Nephron (organoid): Measurements from ENCODE around the gene TRAPPC5.

Experiments used
- H3K27ac Mint-ChIP-seq, 3 experiments: 2 replicates each; pipeline ENCODE4 v1.8.0; 2020; ENCODE audit warnings: mixed read lengths in 3 of 3, mild to moderate bottlenecking in 2 of 3, moderate library complexity in 1 of 3
- H3K27me3 Mint-ChIP-seq: 2 replicates; pipeline ENCODE4 v1.8.0; 2021; ENCODE audit warnings: low read depth, mild to moderate bottlenecking, moderate library complexity, mixed read lengths
- H3K36me3 Mint-ChIP-seq: 2 replicates; pipeline ENCODE4 v1.8.0; 2020; ENCODE audit warnings: low read depth, mixed read lengths
- H3K4me1 Mint-ChIP-seq: 2 replicates; pipeline ENCODE4 v1.8.0; 2020; ENCODE audit warnings: mixed read lengths
- H3K4me3 Mint-ChIP-seq, 3 experiments: 2 replicates each; pipeline ENCODE4 v1.8.0; 2020; ENCODE audit warnings: mild to moderate bottlenecking in 3 of 3, mixed read lengths in 3 of 3, moderate library complexity in 2 of 3
- H3K9me3 Mint-ChIP-seq: 2 replicates; pipeline ENCODE4 v1.8.0; 2020; ENCODE audit warnings: mixed read lengths
- TF ChIP-seq, protein P1 (sequence below), 3 experiments: fragments of 200-600 bp; sonication (generic); IDR thresholded peaks; one replicate each; pipeline ENCODE4 v1.5.0; 2021; ENCODE audit warnings: antibody characterized with exemption in 3 of 3; ENCODE audit not compliant: unreplicated experiment in 3 of 3

Gene TRAPPC5

DNA sequence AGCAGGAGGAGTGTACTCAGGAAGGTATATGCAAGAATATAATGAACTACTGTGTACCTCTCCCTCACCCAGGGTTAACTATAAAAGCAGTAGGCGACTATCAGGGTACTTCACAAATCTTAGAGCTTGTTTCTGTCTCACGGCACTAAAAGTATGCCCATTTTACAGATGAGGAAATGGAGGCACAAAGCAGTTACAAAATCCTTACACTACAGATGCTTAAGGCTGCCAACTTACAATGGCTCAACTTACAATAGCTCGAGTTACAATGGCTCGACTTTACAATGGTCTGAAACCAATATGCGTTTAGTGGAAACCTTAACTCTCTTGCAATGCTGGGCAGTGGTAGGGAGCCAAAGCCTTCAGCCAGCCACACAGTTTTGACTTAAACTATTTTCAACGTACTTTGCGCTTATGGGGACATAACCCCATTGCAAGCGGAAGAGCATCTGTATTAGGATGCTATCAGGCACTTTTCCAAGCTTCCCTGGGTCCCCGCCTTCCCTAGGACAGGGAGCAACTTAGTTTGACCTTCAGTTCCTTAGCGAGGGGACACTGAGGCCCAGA is 17.2 kb downstream of the TRAPPC5 start:
- H3K27me3 Mint-ChIP-seq, result peaks cover 30% of the 10 kb centered on the region
- no peaks in the 10 kb centered on the region for H3K9me3 Mint-ChIP-seq
- no peaks in the 10 kb centered on the region for H3K4me1 Mint-ChIP-seq
- no peaks in the 10 kb centered on the region for H3K36me3 Mint-ChIP-seq
- H3K27ac Mint-ChIP-seq, result no peak overlapping the region
- H3K4me3 Mint-ChIP-seq, result no peak overlapping the region
- TF ChIP-seq, protein P1, sequence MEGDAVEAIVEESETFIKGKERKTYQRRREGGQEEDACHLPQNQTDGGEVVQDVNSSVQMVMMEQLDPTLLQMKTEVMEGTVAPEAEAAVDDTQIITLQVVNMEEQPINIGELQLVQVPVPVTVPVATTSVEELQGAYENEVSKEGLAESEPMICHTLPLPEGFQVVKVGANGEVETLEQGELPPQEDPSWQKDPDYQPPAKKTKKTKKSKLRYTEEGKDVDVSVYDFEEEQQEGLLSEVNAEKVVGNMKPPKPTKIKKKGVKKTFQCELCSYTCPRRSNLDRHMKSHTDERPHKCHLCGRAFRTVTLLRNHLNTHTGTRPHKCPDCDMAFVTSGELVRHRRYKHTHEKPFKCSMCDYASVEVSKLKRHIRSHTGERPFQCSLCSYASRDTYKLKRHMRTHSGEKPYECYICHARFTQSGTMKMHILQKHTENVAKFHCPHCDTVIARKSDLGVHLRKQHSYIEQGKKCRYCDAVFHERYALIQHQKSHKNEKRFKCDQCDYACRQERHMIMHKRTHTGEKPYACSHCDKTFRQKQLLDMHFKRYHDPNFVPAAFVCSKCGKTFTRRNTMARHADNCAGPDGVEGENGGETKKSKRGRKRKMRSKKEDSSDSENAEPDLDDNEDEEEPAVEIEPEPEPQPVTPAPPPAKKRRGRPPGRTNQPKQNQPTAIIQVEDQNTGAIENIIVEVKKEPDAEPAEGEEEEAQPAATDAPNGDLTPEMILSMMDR (IDR thresholded peaks at IDR 0.05; ENCODE audit: unreplicated experiment in 3 of 3), result no peak

DNA sequence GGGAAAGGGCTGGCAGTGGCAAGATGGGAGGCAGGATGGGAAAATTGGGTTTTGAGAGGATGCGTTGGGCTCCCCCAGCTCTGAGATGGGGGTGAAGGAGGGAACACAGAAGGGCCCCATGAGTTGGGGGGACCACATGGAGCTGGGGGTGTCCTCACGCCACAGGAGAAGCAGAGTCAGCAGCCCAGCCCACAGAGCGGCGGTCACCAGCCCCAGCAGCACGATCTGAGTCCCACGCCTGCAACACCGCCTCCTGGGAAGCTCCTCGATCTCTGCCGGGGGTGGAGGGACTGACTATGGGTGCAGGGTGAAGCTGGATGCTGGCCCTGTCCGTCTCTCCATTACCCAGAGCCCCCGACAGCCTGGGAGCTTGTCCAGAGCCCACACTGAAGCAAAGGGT is 17.9 kb downstream of the TRAPPC5 start:
- TF ChIP-seq, protein P1 (IDR thresholded peaks at IDR 0.05; ENCODE audit: unreplicated experiment in 3 of 3), result no peak
- no peak overlapping the region for H3K27ac Mint-ChIP-seq
- no peaks in the 10 kb centered on the region for H3K36me3 Mint-ChIP-seq
- H3K27me3 Mint-ChIP-seq, result peaks cover 30% of the 10 kb centered on the region
- H3K4me3 Mint-ChIP-seq, result no peak overlapping the region
- H3K9me3 Mint-ChIP-seq, result no peaks in the 10 kb centered on the region
- no peaks in the 10 kb centered on the region for H3K4me1 Mint-ChIP-seq

DNA sequence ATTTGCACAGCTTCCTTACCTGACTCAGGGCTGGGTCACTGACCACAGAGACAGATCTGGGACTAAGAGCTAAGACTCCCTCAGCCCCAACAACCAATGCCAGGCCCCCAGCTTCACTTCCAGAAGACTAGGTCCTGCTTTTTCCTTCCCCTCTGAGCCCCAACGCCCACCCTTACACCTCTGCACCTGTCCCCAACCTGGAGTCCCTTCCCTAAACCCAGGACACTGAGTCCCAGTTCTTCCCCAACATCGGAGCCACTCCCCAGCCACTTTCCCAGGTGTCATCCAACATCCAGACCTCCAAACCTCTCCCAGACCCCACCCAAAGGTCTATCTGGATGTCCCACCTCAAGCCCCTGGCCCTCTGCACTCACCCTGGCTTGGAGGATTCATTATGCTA is 18.4 kb downstream of the TRAPPC5 start:
- TF ChIP-seq, protein P1 (IDR thresholded peaks at IDR 0.05; ENCODE audit: unreplicated experiment in 3 of 3), result no peak
- Mint-ChIP-seq H3K27ac (no peak overlapping the region), H3K4me3 (no peak overlapping the region), H3K27me3 (peaks cover 34% of the 10 kb centered on the region), H3K4me1 (no peaks in the 10 kb centered on the region), H3K36me3 (no peaks in the 10 kb centered on the region), H3K9me3 (no peaks in the 10 kb centered on the region)

DNA sequence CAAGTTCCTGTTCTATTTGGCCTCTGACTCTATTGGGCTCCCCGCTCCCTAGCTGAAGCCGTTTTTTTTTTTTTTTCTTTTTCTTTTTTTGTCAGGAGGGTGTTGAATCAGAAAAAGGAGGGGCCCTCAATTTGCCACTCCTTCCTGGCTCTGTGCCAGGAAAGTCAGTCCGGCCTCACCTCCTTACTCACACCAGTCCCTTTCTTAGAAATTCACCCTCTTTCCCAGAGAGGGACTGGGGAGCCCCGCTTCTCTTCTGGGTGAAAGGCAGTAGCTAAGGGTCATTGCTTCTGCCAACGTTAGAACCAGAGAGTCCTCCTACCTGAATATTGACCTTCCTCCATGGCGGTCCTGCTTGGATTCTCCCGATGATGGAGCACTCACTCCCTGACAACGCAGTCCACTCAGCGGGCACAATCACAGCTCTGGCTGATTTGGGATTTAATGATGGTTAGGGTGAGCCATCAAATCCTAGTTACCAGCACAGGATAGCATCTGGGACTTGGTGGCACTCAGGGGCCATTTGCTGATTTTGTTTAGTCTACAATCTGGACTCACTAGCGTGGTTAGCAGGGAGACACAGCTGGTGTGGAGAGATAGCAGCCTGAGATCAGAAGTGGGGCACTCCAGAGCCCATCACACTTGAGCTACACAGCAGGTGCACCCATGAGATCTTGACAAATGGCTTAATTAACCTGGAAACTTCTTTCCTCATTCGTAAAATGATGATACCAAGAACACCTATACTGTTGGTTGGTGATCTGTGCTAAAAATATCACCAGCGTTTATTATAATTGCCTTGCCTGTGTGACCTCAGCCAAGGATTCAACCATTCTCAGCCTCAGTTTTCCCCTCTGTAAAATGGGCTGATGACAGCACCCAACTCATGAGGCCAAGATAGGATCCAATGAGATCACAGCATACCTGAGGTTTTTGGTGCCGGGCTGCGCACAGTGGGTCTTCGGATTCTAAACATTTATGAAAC is 19.1 kb downstream of the TRAPPC5 start:
- no peaks in the 10 kb centered on the region for H3K9me3 Mint-ChIP-seq
- H3K27ac Mint-ChIP-seq, result no peak overlapping the region
- TF ChIP-seq, protein P1 (IDR thresholded peaks at IDR 0.05; ENCODE audit: unreplicated experiment in 3 of 3), result no peak
- no peaks in the 10 kb centered on the region for H3K4me1 Mint-ChIP-seq
- no peak overlapping the region for H3K4me3 Mint-ChIP-seq
- H3K36me3 Mint-ChIP-seq, result no peaks in the 10 kb centered on the region
- peaks cover 35% of the 10 kb centered on the region for H3K27me3 Mint-ChIP-seq

DNA sequence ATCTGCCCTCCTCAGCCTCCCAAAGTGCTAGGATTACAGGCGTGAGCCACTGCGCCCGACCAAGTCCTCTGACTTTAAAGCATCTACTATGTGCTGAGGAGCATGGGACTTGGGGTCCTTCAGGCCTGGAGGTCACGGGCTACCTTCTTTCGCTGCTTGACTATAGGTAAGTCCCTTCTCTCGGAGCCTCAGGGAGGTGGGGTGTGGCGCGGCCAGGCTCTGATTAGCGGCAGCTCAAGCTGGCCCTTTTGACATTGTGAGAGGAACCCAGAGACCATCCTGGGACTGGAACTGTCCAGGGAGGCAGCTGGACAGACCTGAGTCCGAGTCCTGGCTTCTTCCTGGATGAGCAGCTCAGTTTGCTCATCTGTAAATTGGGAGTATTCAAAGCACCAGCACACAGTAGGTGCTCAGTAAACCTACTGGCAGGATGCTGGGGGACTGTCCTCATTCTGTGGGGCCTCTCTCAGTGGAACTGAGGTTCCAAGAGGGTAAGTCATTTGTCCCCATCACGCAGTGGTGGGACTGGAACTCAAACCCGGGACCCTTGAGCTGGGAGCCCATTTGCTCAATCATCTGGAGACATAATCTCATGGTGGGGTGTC is 20.5 kb downstream of the TRAPPC5 start:
- TF ChIP-seq, protein P1 (IDR thresholded peaks at IDR 0.05; ENCODE audit: unreplicated experiment in 3 of 3), result no peak
- no peak overlapping the region for H3K4me3 Mint-ChIP-seq
- no peaks in the 10 kb centered on the region for H3K36me3 Mint-ChIP-seq
- H3K4me1 Mint-ChIP-seq, result no peaks in the 10 kb centered on the region
- H3K27ac Mint-ChIP-seq, result no peak overlapping the region
- peaks cover 35% of the 10 kb centered on the region for H3K27me3 Mint-ChIP-seq
- H3K9me3 Mint-ChIP-seq, result no peaks in the 10 kb centered on the region
